Measurements from ENCODE around the gene DYNLT1. TPM values are rescaled to one million over a fixed set of nuclear protein-coding genes. Genes with fewer than 3 reads are reported as not detected.
"Not testable (repeated sequence)": the region's sequence is repeated elsewhere in the genome, so short reads cannot be mapped to it uniquely, and the experiment has no call there.

Gene DYNLT1
- 10 to 100 TPM; 57.5 to 67.1 (median 64.9) TPM for total RNA-seq

DNA sequence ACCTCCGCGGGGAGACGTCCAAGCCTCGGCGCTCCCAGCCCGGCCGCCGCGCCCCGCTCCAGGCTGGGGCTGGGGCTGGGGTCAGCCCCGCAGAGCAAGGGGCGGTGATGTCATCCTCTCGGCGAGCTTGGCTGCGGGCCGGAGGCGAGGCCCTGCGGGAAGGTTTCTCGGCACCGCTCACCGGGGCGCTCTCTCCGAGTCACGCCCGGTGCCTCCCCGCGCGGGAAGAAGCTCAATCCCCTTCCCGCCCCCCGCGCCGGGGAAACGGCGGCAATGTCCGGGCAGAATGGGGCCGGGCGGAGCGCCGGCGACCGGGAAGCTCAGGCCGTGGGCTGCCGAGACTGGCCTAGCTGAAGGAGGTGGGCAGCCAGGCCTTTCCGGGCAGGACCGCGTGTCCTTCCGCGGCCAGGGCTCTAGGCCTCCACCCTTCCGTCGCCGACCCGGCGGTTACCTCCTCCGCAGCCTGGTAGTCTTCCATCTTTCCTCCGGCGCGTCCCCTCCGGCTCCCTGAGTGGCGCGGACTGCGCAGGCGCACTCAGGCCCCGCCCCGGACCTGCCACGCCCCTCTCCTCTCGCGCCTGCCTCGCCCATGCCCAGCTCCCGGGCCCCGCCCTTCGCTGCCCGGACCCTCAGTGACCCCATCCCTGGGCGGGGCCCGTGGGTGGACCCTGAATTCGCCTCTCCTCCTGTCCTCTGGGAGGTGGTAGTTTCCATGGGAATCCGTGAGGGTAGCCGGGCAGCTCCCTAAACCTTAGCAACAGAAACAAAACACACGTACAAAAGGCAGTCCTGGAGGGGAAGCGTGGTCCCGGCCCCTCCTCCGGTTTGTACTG, at the start of gene DYNLT1:
DYNLT1 (minus strand) TSS at position 513 of the 833 bp plus-strand sequence; CDS start at position 478, 35 bp downstream.
- Mint-ChIP-seq H3K27me3 (ENCODE audit: low read depth) (no peaks in the 10 kb centered on the region), H3K4me3 (peak within 1 kb of the TSS; percentile 98), H3K4me1 (ENCODE audit: low read depth) (peaks cover 78% of the 10 kb centered on the region), H3K36me3 (ENCODE audit: insufficient read depth) (peaks cover 27% of the 10 kb centered on the region), H3K9me3 (no peaks in the 10 kb centered on the region)
- peak; percentile 83 for DNase-seq
- ATAC-seq = peak; percentile 66

DNA sequence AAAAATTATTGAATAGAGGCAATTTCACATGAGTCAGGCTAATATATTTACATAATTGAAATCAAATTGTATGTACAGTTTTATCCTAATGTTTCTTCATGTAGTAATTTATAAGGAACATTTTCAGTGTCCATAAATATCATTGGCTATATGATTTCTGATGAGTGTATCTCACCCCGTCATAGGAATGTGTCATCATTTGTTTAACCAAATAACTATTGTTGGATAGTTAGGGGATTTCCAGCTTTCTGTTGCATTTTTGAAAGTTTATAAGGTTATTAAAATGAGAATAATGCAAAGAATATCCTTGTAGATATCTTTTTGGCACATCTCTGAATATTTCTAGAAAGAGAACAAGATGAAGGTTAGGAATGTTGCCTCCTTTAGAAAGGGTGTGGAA, 44.3 kb upstream of the DYNLT1 start:
- Mint-ChIP-seq H3K4me1 (ENCODE audit: low read depth) (peaks cover 65% of the 10 kb centered on the region), H3K36me3 (ENCODE audit: insufficient read depth) (peaks cover 24% of the 10 kb centered on the region), H3K9me3 (no peaks in the 10 kb centered on the region), H3K27me3 (ENCODE audit: low read depth) (no peaks in the 10 kb centered on the region), H3K4me3 (no peak overlapping the region)
- ATAC-seq (no peak), DNase-seq (no peak)

DNA sequence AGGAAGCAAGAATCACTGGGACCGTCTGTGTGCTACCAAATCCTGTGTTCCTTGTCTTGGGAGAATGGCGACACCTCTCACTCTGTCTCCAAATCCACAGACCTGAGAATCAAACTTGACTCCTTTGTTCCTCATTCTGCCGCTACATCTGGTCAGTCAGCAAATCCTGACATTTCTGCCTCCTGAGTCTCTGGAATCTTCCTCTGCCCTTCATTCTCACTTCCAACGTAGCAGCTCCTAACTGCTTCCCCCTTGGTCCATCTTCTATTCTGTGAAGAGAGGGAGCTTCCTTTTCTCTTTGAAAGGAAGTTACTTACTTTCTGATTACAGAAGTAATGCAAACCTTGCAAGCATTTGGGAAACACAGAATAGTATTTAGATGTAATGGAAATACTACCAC, 43.0 kb upstream of the DYNLT1 start:
- no peaks in the 10 kb centered on the region for H3K9me3 Mint-ChIP-seq
- H3K27me3 Mint-ChIP-seq (ENCODE audit: low read depth) = no peaks in the 10 kb centered on the region
- DNase-seq (no peak), ATAC-seq (no peak)
- peak overlapping the region; percentile 19 for H3K4me3 Mint-ChIP-seq
- peaks cover 69% of the 10 kb centered on the region for H3K4me1 Mint-ChIP-seq (ENCODE audit: low read depth)
- H3K36me3 Mint-ChIP-seq (ENCODE audit: insufficient read depth) = peaks cover 34% of the 10 kb centered on the region

DNA sequence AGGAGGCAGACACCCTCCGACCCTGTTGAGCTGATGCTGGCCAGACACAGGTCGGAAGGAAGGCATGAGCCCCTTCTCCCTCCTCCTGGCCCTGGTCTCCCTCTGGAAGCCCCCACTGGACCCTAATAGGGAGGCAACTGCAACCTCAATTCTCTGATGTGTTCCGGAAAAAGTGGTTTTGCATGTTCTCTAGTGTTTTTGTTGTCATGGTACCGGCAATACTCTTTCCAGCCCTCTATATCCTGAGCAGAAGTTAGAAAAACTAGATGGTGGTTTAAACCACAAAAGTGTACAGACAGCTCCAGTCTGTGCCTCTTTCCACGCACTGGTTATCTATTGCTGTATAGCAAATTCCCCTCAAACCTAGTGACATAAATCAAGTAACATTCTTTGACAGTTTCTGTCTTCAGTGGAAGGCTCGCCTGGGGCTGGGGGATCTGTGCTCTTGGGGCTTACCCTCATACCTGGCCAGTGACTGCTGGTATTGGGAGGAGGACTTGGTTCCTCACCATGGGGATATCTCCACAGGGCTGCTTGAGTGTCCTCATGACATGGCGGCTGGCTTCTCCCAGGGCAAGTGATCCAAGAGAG, 42.3 kb upstream of the DYNLT1 start:
- ATAC-seq (peak; percentile 84 to 87), DNase-seq (no peak)
- Mint-ChIP-seq H3K27me3 (ENCODE audit: low read depth) (no peaks in the 10 kb centered on the region), H3K4me3 (peak overlapping the region; percentile 36), H3K9me3 (no peaks in the 10 kb centered on the region), H3K4me1 (ENCODE audit: low read depth) (peaks cover 69% of the 10 kb centered on the region), H3K36me3 (ENCODE audit: insufficient read depth) (peaks cover 36% of the 10 kb centered on the region)

DNA sequence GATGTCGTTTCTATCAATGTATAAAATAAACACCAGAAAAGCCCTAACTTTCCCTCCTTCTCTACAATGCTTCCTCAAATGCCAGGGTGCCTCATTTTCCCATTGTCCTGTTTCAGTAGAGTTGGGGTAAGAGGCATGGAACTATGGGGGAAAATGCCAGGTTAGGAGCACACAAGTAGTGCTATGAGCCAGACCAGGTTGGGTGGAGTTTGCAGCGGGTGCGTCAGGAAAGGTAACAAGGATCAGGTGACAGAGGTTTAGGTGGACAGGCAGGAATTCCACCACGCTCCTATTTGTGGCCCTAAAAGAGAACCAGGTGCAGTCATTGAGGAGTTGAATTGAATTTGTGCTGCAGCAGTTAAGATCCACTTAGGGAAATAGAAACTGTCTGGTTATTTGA, 41.8 kb upstream of the DYNLT1 start:
- H3K4me3 Mint-ChIP-seq = peak overlapping the region; percentile 24

DNA sequence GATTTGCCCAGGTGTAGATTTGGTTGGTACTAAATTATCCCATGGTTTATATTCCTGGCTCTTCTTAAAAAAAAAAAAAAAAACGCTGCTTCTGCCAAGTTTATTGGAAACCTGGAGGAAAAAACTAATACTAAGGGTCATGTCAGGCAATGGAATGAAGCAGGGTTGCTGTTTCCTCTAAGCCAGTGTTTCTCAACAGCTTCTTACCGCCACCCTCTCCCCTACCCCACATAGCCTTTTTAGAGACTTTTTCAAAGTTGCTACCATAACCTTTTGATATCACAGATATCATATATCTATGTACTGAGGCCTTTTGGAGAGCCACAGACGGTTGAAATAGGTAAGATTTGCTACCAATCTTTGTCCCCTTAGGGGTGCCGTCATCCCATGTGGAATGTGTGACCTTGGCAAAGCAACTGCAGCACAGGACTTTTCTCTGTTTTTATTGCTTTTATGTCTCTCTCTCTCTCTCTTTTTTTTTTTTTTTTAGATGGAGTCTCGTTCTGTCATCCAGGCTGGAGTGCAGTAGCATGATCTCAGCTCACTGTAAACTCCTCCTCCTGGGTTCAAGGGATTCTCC, 40.3 kb upstream of the DYNLT1 start:
- H3K4me1 Mint-ChIP-seq (ENCODE audit: low read depth) = peaks cover 58% of the 10 kb centered on the region
- H3K27me3 Mint-ChIP-seq (ENCODE audit: low read depth) = no peaks in the 10 kb centered on the region
- H3K4me3 Mint-ChIP-seq = no peak overlapping the region

More for the DNA sequence above, 41.8 kb upstream of the DYNLT1 start:
- DNase-seq (no peak), ATAC-seq (no peak)
- Mint-ChIP-seq H3K9me3 (no peaks in the 10 kb centered on the region), H3K27me3 (ENCODE audit: low read depth) (no peaks in the 10 kb centered on the region), H3K36me3 (ENCODE audit: insufficient read depth) (peaks cover 38% of the 10 kb centered on the region), H3K4me1 (ENCODE audit: low read depth) (peaks cover 68% of the 10 kb centered on the region)

DNA sequence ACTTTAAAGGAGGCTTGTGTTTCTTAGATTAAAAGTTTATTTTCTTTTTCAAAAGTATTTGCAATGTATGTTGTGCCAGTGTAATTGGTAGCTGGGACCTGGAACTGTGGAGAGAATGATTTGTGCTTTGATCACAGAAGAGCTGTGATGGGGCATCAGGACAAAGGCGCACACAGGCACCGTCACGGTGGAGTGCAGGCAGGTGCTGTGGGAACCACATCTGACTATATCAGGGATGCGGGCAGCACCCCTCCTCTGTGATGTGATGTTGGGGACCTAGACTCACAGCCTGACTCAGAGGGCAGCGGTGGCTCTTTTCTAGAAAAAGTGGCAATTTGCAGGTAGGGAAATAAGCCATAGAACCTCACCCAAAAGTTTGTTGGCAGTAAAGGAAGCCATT, 39.8 kb upstream of the DYNLT1 start:
- ATAC-seq = peak in 1 of 2 donors; percentile 22

More for the DNA sequence above, 40.3 kb upstream of the DYNLT1 start:
- DNase-seq (no peak), ATAC-seq (no peak)
- Mint-ChIP-seq H3K36me3 (ENCODE audit: insufficient read depth) (peaks cover 41% of the 10 kb centered on the region), H3K9me3 (no peaks in the 10 kb centered on the region)

DNA sequence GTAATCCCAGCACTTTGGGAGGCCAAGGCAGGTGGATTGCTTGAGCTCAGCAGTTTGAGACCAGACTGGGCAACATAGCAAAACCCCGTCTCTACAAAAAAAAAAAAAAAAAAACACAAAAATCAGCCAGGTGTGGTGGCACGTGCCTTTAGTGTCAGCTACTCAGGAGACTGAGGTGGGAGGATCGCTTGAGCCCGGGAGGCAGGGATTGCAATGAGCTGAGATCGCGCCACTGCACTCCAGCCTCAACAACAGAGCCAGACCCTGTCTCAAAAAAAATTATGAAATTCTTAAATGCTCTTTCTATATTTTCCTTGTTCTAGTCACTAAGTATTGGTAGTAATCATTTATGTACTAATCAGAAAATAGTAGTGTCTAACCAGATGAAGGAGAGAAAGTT, 35.9 kb upstream of the DYNLT1 start:
- H3K4me3 Mint-ChIP-seq = no peak overlapping the region
- no peaks in the 10 kb centered on the region for H3K9me3 Mint-ChIP-seq

More for the DNA sequence above, 39.8 kb upstream of the DYNLT1 start:
- peaks cover 45% of the 10 kb centered on the region for H3K36me3 Mint-ChIP-seq (ENCODE audit: insufficient read depth)
- no peak for DNase-seq
- peaks cover 53% of the 10 kb centered on the region for H3K4me1 Mint-ChIP-seq (ENCODE audit: low read depth)
- no peaks in the 10 kb centered on the region for H3K9me3 Mint-ChIP-seq
- no peak overlapping the region for H3K4me3 Mint-ChIP-seq
- no peaks in the 10 kb centered on the region for H3K27me3 Mint-ChIP-seq (ENCODE audit: low read depth)

DNA sequence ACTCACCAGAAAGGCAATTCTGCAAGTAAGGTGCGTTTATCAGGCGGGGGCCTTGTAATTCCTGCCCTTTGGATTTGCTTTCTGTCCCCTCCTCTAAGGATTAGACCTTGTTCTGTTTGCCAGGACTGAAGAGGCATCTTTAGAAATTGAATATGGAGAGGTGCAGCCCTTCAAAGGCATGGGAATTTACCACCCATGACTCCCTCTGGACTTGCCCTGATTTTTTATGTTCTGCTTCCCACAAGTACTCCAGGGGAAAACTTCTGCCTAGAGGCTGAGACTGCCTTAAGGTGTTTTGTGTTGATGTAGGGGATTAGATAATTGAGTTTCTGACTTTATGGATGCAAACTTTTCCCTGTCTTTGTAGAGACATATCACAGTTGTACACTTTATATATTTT, 35.5 kb upstream of the DYNLT1 start:
- no peak overlapping the region for H3K4me3 Mint-ChIP-seq
- ATAC-seq (no peak), DNase-seq (no peak)
- H3K9me3 Mint-ChIP-seq = no peaks in the 10 kb centered on the region
- peaks cover 21% of the 10 kb centered on the region for H3K4me1 Mint-ChIP-seq (ENCODE audit: low read depth)
- H3K36me3 Mint-ChIP-seq (ENCODE audit: insufficient read depth) = peaks cover 44% of the 10 kb centered on the region
- no peaks in the 10 kb centered on the region for H3K27me3 Mint-ChIP-seq (ENCODE audit: low read depth)

More for the DNA sequence above, 35.9 kb upstream of the DYNLT1 start:
- no peak for ATAC-seq
- Mint-ChIP-seq H3K27me3 (ENCODE audit: low read depth) (no peaks in the 10 kb centered on the region), H3K4me1 (ENCODE audit: low read depth) (peaks cover 23% of the 10 kb centered on the region), H3K36me3 (ENCODE audit: insufficient read depth) (peaks cover 40% of the 10 kb centered on the region)
- no peak for DNase-seq

DNA sequence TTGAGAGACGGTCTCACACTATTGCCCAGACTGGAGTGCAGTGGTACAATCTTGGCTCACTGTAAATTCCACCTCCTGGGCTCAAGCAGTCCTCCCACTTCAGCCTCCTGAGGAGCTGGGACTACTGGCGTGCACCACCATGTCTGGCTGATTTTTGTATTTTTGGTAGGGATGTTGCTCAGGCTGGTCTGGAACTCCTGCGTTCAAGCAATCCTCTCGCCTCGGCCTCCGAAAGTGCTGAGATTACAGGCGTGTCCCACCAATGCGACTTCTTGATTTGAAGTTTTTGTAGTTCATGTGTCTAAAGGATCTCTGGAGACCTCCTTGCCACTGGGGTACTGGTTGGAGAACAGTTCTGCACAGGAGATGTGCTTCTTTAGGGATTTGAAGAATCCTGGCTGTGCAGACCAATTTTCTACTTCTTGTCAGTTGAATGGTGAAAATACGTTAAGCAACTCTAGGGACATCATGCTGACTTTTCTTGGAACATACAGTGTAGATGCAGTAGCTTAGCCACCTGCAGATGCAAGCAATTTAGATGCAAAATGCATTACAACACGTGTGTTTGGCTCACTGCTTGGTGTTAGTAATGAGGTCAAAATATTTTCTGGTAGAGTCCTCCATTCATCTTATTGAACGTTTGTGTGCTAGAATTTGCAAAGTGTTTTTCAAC, 33.5 kb upstream of the DYNLT1 start:
- DNase-seq (no peak), ATAC-seq (no peak)
- H3K4me3 Mint-ChIP-seq = no peak overlapping the region
- H3K27me3 Mint-ChIP-seq (ENCODE audit: low read depth) = no peaks in the 10 kb centered on the region
- H3K4me1 Mint-ChIP-seq (ENCODE audit: low read depth) = peaks cover 9% of the 10 kb centered on the region
- peaks cover 39% of the 10 kb centered on the region for H3K36me3 Mint-ChIP-seq (ENCODE audit: insufficient read depth)
- H3K9me3 Mint-ChIP-seq = no peaks in the 10 kb centered on the region

DNA sequence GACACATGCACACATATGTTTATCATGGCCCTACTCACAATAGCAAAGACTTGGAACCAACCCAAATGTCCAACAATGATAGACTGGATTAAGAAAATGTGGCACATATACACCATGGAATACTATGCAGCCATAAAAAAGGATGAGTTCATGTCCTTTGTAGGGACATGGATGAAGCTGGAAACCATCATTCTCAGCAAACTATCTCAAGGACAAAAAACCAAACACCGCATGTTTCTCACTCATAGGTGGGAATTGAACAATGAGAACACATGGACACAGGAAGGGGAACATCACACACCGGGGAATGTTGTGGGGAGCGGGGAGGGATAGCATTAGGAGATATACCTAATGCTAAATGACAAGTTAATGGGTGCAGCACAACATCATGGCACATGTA, 32.6 kb upstream of the DYNLT1 start:
- H3K4me1 Mint-ChIP-seq (ENCODE audit: low read depth); H3K4me3 Mint-ChIP-seq; H3K9me3 Mint-ChIP-seq; DNase-seq; ATAC-seq; H3K27me3 Mint-ChIP-seq (ENCODE audit: low read depth): not testable (repeated sequence)
- H3K36me3 Mint-ChIP-seq (ENCODE audit: insufficient read depth) = peaks cover 32% of the 10 kb centered on the region

DNA sequence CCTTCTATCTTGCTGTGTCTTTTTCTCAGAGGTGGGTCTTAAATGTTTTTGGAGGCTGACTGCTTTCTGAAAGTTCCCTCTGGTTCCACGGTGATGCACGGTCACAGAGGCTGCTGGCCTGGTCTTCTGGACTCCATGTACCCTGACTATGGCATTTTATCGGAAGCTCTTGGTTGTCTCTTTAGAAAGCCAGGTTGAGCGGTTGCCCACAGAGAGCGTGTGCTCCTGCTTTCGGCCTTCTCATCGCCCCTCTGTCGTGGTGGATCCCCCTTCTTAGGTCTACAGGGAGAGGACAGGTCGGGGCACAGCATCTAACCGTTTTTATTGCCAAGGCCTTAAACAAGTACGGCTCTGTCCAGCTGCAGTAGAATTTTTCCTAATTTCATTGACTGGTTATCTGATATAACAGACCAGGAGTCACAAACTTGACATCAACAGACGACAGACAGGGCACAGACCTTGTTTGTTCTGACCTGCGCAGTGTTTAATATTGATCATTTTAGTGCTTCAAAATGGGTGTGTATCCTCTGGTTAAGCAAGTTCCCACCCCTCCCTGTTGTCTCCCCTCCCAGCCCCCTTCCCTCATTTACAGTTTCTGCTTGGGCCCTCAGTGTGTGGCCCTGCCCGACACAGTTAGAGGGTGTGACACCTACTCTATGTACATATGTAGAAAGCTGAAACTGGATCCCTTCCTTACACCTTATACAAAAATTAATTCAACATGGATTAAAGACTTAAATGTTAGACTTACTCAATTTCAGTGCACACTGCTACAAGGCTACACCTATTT, 30.0 kb upstream of the DYNLT1 start:
- H3K36me3 Mint-ChIP-seq (ENCODE audit: insufficient read depth) = peaks cover 28% of the 10 kb centered on the region
- H3K4me1 Mint-ChIP-seq (ENCODE audit: low read depth) = peaks cover 9% of the 10 kb centered on the region
- H3K9me3 Mint-ChIP-seq = no peaks in the 10 kb centered on the region
- H3K4me3 Mint-ChIP-seq = no peak overlapping the region
- DNase-seq = no peak
- no peaks in the 10 kb centered on the region for H3K27me3 Mint-ChIP-seq (ENCODE audit: low read depth)
- ATAC-seq = no peak

DNA sequence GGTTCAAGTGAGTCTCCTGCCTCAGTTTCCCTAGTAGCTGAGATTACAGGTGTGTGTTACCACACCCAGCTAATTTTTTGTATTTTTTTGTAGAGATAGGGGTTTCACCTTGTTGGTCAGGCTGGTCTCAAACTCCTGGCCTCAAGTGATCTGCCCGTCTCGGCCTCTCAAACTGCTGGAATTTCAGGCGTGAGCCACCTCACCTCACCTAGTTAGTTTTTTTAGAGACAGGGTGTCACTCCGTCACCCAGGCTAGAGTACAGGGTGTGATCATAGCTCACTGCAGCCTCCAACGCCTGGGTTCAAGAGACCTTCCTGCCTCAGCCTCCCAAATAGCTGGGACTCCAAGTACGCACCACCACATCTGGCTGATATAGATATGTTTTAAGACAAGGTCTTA, 28.2 kb upstream of the DYNLT1 start:
- peaks cover 31% of the 10 kb centered on the region for H3K36me3 Mint-ChIP-seq (ENCODE audit: insufficient read depth)

DNA sequence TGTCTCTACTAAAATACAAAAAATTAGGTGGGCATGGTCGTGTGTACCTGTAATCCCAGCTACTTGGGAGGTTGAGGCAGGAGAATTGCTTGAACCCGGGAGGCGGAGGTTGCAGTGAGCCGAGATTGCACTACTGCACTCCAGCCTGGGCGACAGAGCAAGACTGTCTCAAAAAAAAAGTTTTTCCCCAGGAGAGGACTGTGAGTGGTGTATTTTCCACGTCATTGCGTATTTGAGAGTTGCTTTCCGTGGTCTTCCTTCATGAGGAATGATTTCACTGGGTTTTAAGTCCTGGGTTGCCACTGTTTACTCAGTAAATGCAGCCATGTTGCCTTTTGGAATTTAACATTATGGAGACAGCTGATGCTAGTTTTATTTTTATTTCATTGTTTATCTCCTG, 27.6 kb upstream of the DYNLT1 start:
- peaks cover 37% of the 10 kb centered on the region for H3K36me3 Mint-ChIP-seq (ENCODE audit: insufficient read depth)
- not testable (repeated sequence) for H3K4me3 Mint-ChIP-seq; H3K9me3 Mint-ChIP-seq; H3K27me3 Mint-ChIP-seq (ENCODE audit: low read depth); DNase-seq; ATAC-seq; H3K4me1 Mint-ChIP-seq (ENCODE audit: low read depth)

More for the DNA sequence above, 28.2 kb upstream of the DYNLT1 start:
- H3K9me3 Mint-ChIP-seq = no peaks in the 10 kb centered on the region
- H3K27me3 Mint-ChIP-seq (ENCODE audit: low read depth) = no peaks in the 10 kb centered on the region
- DNase-seq (no peak), ATAC-seq (no peak)
- peaks cover 7% of the 10 kb centered on the region for H3K4me1 Mint-ChIP-seq (ENCODE audit: low read depth)
- no peak overlapping the region for H3K4me3 Mint-ChIP-seq

Data from activated T-cell treated with anti-CD3 and anti-CD28 coated beads, Interleukin-2, amount 50 U/mL, for 4 hours (primary cell).